ENCODE measurements around the gene SHISA7.

Gene SHISA7

GRCh38 chr19:55447421-55448174, 4.5 kb upstream of the SHISA7 start (continued):
- TF ChIP-seq ZIC2 (tag by site-specific recombination; IDR thresholded peaks at IDR 0.05) (peak; percentile 97), ZNF600 (tag by site-specific recombination; IDR thresholded peaks at IDR 0.05) (peak; percentile 57), ZXDB (tag by site-specific recombination; IDR thresholded peaks at IDR 0.05) (0 out of 2 replicates have a peak, but pooled peaks have one; percentile 13), GLI4 (tag by site-specific recombination; IDR thresholded peaks at IDR 0.05) (peak; percentile 21; the same call in 1 of the 2 replicates), KLF8 (tag by site-specific recombination; IDR thresholded peaks at IDR 0.05) (peak; percentile 62; the same call in 1 of the 2 replicates), ZNF518A (tag by site-specific recombination; conservative IDR thresholded peaks at IDR 0.05; ENCODE audit: low read depth) (no peak), ZNF629 (tag by site-specific recombination; IDR thresholded peaks at IDR 0.05) (0 out of 2 replicates have a peak, but pooled peaks have one; percentile 33), ZBTB7A (tag by site-specific recombination; IDR thresholded peaks at IDR 0.05; ENCODE audit: low read depth) (peak; percentile 21; the same call in 1 of the 2 replicates), ZNF658 (tag by site-specific recombination; IDR thresholded peaks at IDR 0.05) (no peak), CTCF (tag by site-specific recombination; IDR thresholded peaks at IDR 0.05) (peak; percentile 88), WT1 (tag by site-specific recombination; IDR thresholded peaks at IDR 0.05) (peak; percentile 11; the same call in 1 of the 2 replicates), ZBTB8A (tag by site-specific recombination; IDR thresholded peaks at IDR 0.05) (peak; percentile 65), KLF1 (tag by site-specific recombination; IDR thresholded peaks at IDR 0.05) (peak; percentile 68)
- TF ChIP-seq, protein P1, sequence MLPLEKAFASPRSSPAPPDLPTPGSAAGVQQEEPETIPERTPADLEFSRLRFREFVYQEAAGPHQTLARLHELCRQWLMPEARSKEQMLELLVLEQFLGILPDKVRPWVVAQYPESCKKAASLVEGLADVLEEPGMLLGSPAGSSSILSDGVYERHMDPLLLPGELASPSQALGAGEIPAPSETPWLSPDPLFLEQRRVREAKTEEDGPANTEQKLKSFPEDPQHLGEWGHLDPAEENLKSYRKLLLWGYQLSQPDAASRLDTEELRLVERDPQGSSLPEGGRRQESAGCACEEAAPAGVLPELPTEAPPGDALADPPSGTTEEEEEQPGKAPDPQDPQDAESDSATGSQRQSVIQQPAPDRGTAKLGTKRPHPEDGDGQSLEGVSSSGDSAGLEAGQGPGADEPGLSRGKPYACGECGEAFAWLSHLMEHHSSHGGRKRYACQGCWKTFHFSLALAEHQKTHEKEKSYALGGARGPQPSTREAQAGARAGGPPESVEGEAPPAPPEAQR (tag by site-specific recombination; IDR thresholded peaks at IDR 0.05) = no peak
- TF ChIP-seq, protein P2, sequence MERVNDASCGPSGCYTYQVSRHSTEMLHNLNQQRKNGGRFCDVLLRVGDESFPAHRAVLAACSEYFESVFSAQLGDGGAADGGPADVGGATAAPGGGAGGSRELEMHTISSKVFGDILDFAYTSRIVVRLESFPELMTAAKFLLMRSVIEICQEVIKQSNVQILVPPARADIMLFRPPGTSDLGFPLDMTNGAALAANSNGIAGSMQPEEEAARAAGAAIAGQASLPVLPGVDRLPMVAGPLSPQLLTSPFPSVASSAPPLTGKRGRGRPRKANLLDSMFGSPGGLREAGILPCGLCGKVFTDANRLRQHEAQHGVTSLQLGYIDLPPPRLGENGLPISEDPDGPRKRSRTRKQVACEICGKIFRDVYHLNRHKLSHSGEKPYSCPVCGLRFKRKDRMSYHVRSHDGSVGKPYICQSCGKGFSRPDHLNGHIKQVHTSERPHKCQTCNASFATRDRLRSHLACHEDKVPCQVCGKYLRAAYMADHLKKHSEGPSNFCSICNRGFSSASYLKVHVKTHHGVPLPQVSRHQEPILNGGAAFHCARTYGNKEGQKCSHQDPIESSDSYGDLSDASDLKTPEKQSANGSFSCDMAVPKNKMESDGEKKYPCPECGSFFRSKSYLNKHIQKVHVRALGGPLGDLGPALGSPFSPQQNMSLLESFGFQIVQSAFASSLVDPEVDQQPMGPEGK (tag by site-specific recombination; IDR thresholded peaks at IDR 0.05) = peak; percentile 75
- TF ChIP-seq, protein P3, sequence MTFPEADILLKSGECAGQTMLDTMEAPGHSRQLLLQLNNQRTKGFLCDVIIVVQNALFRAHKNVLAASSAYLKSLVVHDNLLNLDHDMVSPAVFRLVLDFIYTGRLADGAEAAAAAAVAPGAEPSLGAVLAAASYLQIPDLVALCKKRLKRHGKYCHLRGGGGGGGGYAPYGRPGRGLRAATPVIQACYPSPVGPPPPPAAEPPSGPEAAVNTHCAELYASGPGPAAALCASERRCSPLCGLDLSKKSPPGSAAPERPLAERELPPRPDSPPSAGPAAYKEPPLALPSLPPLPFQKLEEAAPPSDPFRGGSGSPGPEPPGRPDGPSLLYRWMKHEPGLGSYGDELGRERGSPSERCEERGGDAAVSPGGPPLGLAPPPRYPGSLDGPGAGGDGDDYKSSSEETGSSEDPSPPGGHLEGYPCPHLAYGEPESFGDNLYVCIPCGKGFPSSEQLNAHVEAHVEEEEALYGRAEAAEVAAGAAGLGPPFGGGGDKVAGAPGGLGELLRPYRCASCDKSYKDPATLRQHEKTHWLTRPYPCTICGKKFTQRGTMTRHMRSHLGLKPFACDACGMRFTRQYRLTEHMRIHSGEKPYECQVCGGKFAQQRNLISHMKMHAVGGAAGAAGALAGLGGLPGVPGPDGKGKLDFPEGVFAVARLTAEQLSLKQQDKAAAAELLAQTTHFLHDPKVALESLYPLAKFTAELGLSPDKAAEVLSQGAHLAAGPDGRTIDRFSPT (tag by site-specific recombination; IDR thresholded peaks at IDR 0.05) = peak; percentile 73; the same call in 1 of the 2 replicates
- TF ChIP-seq, protein P4, sequence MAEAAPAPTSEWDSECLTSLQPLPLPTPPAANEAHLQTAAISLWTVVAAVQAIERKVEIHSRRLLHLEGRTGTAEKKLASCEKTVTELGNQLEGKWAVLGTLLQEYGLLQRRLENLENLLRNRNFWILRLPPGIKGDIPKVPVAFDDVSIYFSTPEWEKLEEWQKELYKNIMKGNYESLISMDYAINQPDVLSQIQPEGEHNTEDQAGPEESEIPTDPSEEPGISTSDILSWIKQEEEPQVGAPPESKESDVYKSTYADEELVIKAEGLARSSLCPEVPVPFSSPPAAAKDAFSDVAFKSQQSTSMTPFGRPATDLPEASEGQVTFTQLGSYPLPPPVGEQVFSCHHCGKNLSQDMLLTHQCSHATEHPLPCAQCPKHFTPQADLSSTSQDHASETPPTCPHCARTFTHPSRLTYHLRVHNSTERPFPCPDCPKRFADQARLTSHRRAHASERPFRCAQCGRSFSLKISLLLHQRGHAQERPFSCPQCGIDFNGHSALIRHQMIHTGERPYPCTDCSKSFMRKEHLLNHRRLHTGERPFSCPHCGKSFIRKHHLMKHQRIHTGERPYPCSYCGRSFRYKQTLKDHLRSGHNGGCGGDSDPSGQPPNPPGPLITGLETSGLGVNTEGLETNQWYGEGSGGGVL (tag by site-specific recombination; IDR thresholded peaks at IDR 0.05) = peak; percentile 57; the same call in 1 of the 2 replicates
- TF ChIP-seq, protein P5, sequence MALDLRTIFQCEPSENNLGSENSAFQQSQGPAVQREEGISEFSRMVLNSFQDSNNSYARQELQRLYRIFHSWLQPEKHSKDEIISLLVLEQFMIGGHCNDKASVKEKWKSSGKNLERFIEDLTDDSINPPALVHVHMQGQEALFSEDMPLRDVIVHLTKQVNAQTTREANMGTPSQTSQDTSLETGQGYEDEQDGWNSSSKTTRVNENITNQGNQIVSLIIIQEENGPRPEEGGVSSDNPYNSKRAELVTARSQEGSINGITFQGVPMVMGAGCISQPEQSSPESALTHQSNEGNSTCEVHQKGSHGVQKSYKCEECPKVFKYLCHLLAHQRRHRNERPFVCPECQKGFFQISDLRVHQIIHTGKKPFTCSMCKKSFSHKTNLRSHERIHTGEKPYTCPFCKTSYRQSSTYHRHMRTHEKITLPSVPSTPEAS (tag by site-specific recombination; IDR thresholded peaks at IDR 0.05) = peak; percentile 67; the same call in 1 of the 2 replicates
- TF ChIP-seq, protein P6, sequence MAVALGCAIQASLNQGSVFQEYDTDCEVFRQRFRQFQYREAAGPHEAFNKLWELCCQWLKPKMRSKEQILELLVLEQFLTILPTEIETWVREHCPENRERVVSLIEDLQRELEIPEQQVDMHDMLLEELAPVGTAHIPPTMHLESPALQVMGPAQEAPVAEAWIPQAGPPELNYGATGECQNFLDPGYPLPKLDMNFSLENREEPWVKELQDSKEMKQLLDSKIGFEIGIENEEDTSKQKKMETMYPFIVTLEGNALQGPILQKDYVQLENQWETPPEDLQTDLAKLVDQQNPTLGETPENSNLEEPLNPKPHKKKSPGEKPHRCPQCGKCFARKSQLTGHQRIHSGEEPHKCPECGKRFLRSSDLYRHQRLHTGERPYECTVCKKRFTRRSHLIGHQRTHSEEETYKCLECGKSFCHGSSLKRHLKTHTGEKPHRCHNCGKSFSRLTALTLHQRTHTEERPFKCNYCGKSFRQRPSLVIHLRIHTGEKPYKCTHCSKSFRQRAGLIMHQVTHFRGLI (tag by site-specific recombination; IDR thresholded peaks at IDR 0.05) = peak; percentile 59; the same call in 1 of the 2 replicates
